Measurements from ENCODE around the gene SLC41A1. TPM values are rescaled to one million over a fixed set of nuclear protein-coding genes. Genes with fewer than 3 reads are reported as not detected.

SLC41A1 gene
- total and polyA plus RNA-seq, 2 experiments from 2014 or later, result 11.8 to 30.0 TPM

DNA sequence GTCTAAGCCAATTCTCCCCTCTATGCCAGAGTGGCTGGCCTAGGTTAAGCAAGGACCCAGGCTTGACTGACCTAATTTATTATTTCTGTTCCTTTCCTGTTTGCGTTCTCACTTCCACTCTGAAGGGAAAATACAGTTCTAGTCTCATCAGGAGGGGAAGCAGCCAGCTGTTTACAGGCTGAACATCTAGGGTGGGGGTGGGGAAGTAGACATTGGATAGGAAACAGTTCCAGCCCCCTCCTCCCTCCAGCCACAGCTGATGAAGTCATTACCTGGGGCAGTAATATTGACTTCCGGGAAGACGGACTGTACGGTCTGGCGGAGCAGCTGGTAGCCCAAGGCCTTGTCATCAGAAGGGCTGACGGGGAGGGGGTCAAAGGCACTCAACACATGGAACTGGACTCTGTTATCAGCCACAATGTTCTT is 19.3 kb upstream of the SLC41A1 start:
- TF ChIP-seq STAT1 (IDR thresholded peaks at IDR 0.05; ENCODE audit: unreplicated experiment) (no peak), CREB1 (CRISPR knock-in tag; IDR thresholded peaks at IDR 0.05; ENCODE audit: low read depth) (no peak), EZH2 (IDR thresholded peaks at IDR 0.05; ENCODE audit: low read depth, unreplicated experiment) (no peak), JUNB (IDR thresholded peaks at IDR 0.05; ENCODE audit: unreplicated experiment) (no peak), EZH2phosphoT487 (IDR thresholded peaks at IDR 0.05; ENCODE audit: unreplicated experiment) (no peak), ZNF114 (CRISPR knock-in tag; IDR thresholded peaks at IDR 0.05) (no peak), POLR2AphosphoS5 (IDR thresholded peaks at IDR 0.05; ENCODE audit: low read depth) (no peak), ZNF331 (CRISPR knock-in tag; IDR thresholded peaks at IDR 0.05; ENCODE audit: low read depth) (no peak)
- TF ChIP-seq, protein P1, sequence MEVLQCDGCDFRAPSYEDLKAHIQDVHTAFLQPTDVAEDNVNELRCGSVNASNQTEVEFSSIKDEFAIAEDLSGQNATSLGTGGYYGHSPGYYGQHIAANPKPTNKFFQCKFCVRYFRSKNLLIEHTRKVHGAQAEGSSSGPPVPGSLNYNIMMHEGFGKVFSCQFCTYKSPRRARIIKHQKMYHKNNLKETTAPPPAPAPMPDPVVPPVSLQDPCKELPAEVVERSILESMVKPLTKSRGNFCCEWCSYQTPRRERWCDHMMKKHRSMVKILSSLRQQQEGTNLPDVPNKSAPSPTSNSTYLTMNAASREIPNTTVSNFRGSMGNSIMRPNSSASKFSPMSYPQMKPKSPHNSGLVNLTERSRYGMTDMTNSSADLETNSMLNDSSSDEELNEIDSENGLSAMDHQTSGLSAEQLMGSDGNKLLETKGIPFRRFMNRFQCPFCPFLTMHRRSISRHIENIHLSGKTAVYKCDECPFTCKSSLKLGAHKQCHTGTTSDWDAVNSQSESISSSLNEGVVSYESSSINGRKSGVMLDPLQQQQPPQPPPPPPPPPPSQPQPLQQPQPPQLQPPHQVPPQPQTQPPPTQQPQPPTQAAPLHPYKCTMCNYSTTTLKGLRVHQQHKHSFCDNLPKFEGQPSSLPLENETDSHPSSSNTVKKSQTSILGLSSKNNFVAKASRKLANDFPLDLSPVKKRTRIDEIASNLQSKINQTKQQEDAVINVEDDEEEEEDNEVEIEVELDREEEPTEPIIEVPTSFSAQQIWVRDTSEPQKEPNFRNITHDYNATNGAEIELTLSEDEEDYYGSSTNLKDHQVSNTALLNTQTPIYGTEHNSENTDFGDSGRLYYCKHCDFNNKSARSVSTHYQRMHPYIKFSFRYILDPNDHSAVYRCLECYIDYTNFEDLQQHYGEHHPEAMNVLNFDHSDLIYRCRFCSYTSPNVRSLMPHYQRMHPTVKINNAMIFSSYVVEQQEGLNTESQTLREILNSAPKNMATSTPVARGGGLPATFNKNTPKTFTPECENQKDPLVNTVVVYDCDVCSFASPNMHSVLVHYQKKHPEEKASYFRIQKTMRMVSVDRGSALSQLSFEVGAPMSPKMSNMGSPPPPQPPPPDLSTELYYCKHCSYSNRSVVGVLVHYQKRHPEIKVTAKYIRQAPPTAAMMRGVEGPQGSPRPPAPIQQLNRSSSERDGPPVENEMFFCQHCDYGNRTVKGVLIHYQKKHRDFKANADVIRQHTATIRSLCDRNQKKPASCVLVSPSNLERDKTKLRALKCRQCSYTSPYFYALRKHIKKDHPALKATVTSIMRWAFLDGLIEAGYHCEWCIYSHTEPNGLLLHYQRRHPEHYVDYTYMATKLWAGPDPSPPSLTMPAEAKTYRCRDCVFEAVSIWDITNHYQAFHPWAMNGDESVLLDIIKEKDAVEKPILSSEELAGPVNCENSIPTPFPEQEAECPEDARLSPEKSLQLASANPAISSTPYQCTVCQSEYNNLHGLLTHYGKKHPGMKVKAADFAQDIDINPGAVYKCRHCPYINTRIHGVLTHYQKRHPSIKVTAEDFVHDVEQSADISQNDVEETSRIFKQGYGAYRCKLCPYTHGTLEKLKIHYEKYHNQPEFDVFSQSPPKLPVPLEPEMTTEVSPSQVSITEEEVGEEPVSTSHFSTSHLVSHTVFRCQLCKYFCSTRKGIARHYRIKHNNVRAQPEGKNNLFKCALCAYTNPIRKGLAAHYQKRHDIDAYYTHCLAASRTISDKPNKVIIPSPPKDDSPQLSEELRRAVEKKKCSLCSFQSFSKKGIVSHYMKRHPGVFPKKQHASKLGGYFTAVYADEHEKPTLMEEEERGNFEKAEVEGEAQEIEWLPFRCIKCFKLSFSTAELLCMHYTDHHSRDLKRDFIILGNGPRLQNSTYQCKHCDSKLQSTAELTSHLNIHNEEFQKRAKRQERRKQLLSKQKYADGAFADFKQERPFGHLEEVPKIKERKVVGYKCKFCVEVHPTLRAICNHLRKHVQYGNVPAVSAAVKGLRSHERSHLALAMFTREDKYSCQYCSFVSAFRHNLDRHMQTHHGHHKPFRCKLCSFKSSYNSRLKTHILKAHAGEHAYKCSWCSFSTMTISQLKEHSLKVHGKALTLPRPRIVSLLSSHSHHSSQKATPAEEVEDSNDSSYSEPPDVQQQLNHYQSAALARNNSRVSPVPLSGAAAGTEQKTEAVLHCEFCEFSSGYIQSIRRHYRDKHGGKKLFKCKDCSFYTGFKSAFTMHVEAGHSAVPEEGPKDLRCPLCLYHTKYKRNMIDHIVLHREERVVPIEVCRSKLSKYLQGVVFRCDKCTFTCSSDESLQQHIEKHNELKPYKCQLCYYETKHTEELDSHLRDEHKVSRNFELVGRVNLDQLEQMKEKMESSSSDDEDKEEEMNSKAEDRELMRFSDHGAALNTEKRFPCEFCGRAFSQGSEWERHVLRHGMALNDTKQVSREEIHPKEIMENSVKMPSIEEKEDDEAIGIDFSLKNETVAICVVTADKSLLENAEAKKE (CRISPR knock-in tag; IDR thresholded peaks at IDR 0.05), result no peak
- TF ChIP-seq, protein P2, sequence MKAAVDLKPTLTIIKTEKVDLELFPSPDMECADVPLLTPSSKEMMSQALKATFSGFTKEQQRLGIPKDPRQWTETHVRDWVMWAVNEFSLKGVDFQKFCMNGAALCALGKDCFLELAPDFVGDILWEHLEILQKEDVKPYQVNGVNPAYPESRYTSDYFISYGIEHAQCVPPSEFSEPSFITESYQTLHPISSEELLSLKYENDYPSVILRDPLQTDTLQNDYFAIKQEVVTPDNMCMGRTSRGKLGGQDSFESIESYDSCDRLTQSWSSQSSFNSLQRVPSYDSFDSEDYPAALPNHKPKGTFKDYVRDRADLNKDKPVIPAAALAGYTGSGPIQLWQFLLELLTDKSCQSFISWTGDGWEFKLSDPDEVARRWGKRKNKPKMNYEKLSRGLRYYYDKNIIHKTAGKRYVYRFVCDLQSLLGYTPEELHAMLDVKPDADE (IDR thresholded peaks at IDR 0.05), result no peak
- TF ChIP-seq, protein P3, sequence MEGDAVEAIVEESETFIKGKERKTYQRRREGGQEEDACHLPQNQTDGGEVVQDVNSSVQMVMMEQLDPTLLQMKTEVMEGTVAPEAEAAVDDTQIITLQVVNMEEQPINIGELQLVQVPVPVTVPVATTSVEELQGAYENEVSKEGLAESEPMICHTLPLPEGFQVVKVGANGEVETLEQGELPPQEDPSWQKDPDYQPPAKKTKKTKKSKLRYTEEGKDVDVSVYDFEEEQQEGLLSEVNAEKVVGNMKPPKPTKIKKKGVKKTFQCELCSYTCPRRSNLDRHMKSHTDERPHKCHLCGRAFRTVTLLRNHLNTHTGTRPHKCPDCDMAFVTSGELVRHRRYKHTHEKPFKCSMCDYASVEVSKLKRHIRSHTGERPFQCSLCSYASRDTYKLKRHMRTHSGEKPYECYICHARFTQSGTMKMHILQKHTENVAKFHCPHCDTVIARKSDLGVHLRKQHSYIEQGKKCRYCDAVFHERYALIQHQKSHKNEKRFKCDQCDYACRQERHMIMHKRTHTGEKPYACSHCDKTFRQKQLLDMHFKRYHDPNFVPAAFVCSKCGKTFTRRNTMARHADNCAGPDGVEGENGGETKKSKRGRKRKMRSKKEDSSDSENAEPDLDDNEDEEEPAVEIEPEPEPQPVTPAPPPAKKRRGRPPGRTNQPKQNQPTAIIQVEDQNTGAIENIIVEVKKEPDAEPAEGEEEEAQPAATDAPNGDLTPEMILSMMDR (conservative IDR thresholded peaks at IDR 0.05; ENCODE audit: low read depth in 2 of 2), result no peak
- H3K36me3 ChIP-seq (ENCODE audit: insufficient read depth), result no peaks in the 10 kb centered on the region
- H4K20me1 ChIP-seq (replicated peaks; ENCODE audit: insufficient read depth), result no peaks in the 10 kb centered on the region
- no peaks in the 10 kb centered on the region for H3K4me1 ChIP-seq (ENCODE audit: insufficient read depth)
- Mint-ChIP-seq H3K36me3 (ENCODE audit: low read depth) (no peaks in the 10 kb centered on the region), H3K27me3 (ENCODE audit: insufficient read depth, low read depth, poor library complexity) (peaks cover 4% of the 10 kb centered on the region), H3K9me3 (no peaks in the 10 kb centered on the region), H3K4me1 (peaks cover 7% of the 10 kb centered on the region), H3K27ac (no peak overlapping the region), H3K4me3 (no peak overlapping the region)
- no peak overlapping the region for H2AFZ ChIP-seq
- ATAC-seq (no peak), DNase-seq (ENCODE audit: low spot score) (no peak)
- H3K4me2 ChIP-seq, result no peak overlapping the region
- H3F3A ChIP-seq (replicated peaks; ENCODE audit: low read depth), result no peaks in the 10 kb centered on the region
- no peak overlapping the region for H3K27ac ChIP-seq (ENCODE audit: low read depth)
- H3K79me2 ChIP-seq (replicated peaks; ENCODE audit: insufficient read depth), result no peaks in the 10 kb centered on the region
- H3K9me2 ChIP-seq (ENCODE audit: insufficient read depth), result 0 out of 2 replicates have a peak, but pooled peaks cover 7% of the 10 kb centered on the region
- no peak overlapping the region for H3K4me3 ChIP-seq
- H3K27me3 ChIP-seq (ENCODE audit: insufficient read depth), result no peaks in the 10 kb centered on the region
